Measurements from ENCODE around the gene IL1RAPL1. TPM values are rescaled to one million over a fixed set of nuclear protein-coding genes. Genes with fewer than 3 reads are reported as not detected.

Gene IL1RAPL1
- polyA plus RNA-seq, 1 of the 3 experiments (the other 2 are of a cell fraction), result 2.8 TPM

- Histone ChIP-seq H3K4me3 (ENCODE audit: low read depth in 2 of 2, low read length in 1 of 2) (no peak overlapping the region), H4K20me1 (ENCODE audit: insufficient read depth) (no peaks in the 10 kb centered on the region), H3K9ac (no peak overlapping the region), H3K79me2 (ENCODE audit: insufficient read depth) (no peaks in the 10 kb centered on the region), H3K27me3 (ENCODE audit: insufficient read depth) (no peaks in the 10 kb centered on the region), H3F3A (replicated peaks; ENCODE audit: insufficient read depth) (peaks cover 3% of the 10 kb centered on the region), H3K9me3 (no peaks in the 10 kb centered on the region), H3K27ac (ENCODE audit: low read depth in 2 of 2, low read length in 1 of 2) (no peak overlapping the region), H3K9me2 (no peaks in the 10 kb centered on the region), H3K36me3 (replicated peaks in 1 of 2; ENCODE audit: control insufficient read depth in 1 of 2, insufficient read depth in 2 of 2, low read length in 1 of 2) (no peaks in the 10 kb centered on the region), H3K4me2 (no peak overlapping the region), H3K4me1 (ENCODE audit: control insufficient read depth in 1 of 2, insufficient read depth in 2 of 2, low read depth in 1 of 2, low read length in 1 of 2) (no peaks in the 10 kb centered on the region; a peak in 1 of 4 replicates), H2AFZ (ENCODE audit: low read depth) (0 out of 2 replicates have a peak overlapping the region, but pooled peaks have one; percentile 17)
- DNase-seq, result no peak
- 9% methylated on average over 5 of the region's 5 CpGs for WGBS (ENCODE audit: low lambda C conversion rate)
- peak; percentile 28; the same call in 1 of the 2 replicates for TF ChIP-seq TCF12 (IDR thresholded peaks at IDR 0.05)
- no peak for TF ChIP-seq SMC3 (IDR thresholded peaks at IDR 0.05; ENCODE audit: low read depth, low read length)
- 0 out of 2 replicates have a peak, but pooled peaks have one; percentile 9 for TF ChIP-seq PBX3 (IDR thresholded peaks at IDR 0.05)
- CTCF ChIA-PET, result interaction anchor here (2.1 kb wide), 1 partner anchor 25 kb away, joined by 4 read pairs; no protein-coding TSS in a partner anchor
- POLR2A ChIA-PET, result no interaction called here
Observed at GRCh38 chrX:29453333-29453732, 866.1 kb downstream of the IL1RAPL1 start.

GRCh38 chrX:29455702-29456101, 868.5 kb downstream of the IL1RAPL1 start:
- H3K27ac ChIP-seq (ENCODE audit: low read depth in 2 of 2, low read length in 1 of 2), result no peak overlapping the region
- H3K36me3 ChIP-seq (replicated peaks in 1 of 2; ENCODE audit: control insufficient read depth in 1 of 2, insufficient read depth in 2 of 2, low read length in 1 of 2), result no peaks in the 10 kb centered on the region
- H3F3A ChIP-seq (replicated peaks; ENCODE audit: insufficient read depth), result no peaks in the 10 kb centered on the region
- no peaks in the 10 kb centered on the region for H3K9me3 ChIP-seq
- no peaks in the 10 kb centered on the region for H3K27me3 ChIP-seq (ENCODE audit: insufficient read depth)
- no peak overlapping the region for H3K4me3 ChIP-seq (ENCODE audit: low read depth in 2 of 2, low read length in 1 of 2)
- no peak overlapping the region for H3K4me2 ChIP-seq
- no peak for DNase-seq
- H3K9me2 ChIP-seq, result no peaks in the 10 kb centered on the region
- WGBS (ENCODE audit: low lambda C conversion rate), result 8% methylated on average over 3 of the region's 3 CpGs
- H2AFZ ChIP-seq (ENCODE audit: low read depth), result no peak overlapping the region
- no peak for TF ChIP-seq CTCF (IDR thresholded peaks at IDR 0.05)
- no peak for TF ChIP-seq RXRA (IDR thresholded peaks at IDR 0.05; ENCODE audit: borderline replicate concordance, low read depth)
- no peak for TF ChIP-seq FOSL2 (IDR thresholded peaks at IDR 0.05; ENCODE audit: borderline replicate concordance, low read depth)
- TF ChIP-seq CHD2 (IDR thresholded peaks at IDR 0.05; ENCODE audit: low read length, partially characterized antibody), result no peak
- TF ChIP-seq USF1 (IDR thresholded peaks at IDR 0.05; ENCODE audit: borderline replicate concordance, low read depth), result no peak
- TF ChIP-seq FOXJ3 (CRISPR knock-in tag; IDR thresholded peaks at IDR 0.05), result no peak
- no peak for TF ChIP-seq MAX (IDR thresholded peaks at IDR 0.05; ENCODE audit: low read depth)
- TF ChIP-seq RFX5 (IDR thresholded peaks at IDR 0.05; ENCODE audit: low read length), result no peak
- no peak for TF ChIP-seq USF2 (IDR thresholded peaks at IDR 0.05; ENCODE audit: borderline replicate concordance, low read depth, low read length)
- H3K4me1 ChIP-seq (ENCODE audit: control insufficient read depth in 1 of 2, insufficient read depth in 2 of 2, low read depth in 1 of 2, low read length in 1 of 2), result no peaks in the 10 kb centered on the region
- H4K20me1 ChIP-seq (ENCODE audit: insufficient read depth), result no peaks in the 10 kb centered on the region
- no peak overlapping the region for H3K9ac ChIP-seq
- ChIA-PET POLR2A (no interaction called here), CTCF (no interaction called here)
- H3K79me2 ChIP-seq (ENCODE audit: insufficient read depth), result no peaks in the 10 kb centered on the region

Measured in SK-N-SH (cell line).